Lower leg skin (tissue), 3 donors: ENCODE data around the gene ACRBP.

ENCODE experiments used
- CTCF ChIP-seq, 3 donors: fragments of 450-650 bp; IDR thresholded peaks; one replicate each; pipeline ENCODE4 v1.5.1; 2016; ENCODE audit warnings: antibody characterized with exemption in 3 of 3, mild to moderate bottlenecking in 3 of 3, moderate library complexity in 2 of 3
- POLR2A ChIP-seq, 2 donors: fragments of 450-650 bp; IDR thresholded peaks; one replicate each; pipeline ENCODE4 v1.6.1; 2016 to 2017; ENCODE audit warnings: antibody characterized with exemption in 2 of 2, mild to moderate bottlenecking in 1 of 2, moderate library complexity in 1 of 2

- TF ChIP-seq CTCF (IDR thresholded peaks at IDR 0.05) (no peak), POLR2A (IDR thresholded peaks at IDR 0.05) (no peak)
These were observed 6.1 kb upstream of the ACRBP start for GRCh38 chr12:6653342-6653741.
